HepG2 (cell line): Measurements from ENCODE around the gene AGO4. TPM values are rescaled to one million over a fixed set of nuclear protein-coding genes. Genes with fewer than 3 reads are reported as not detected.
A peak's percentile ranks its signal among the peaks of the same experiment; 100 is the strongest.

ENCODE experiments used
- CBX1 ChIP-seq: IDR thresholded peaks from one replicate; pipeline ENCODE4 v1.6.1; 2016; ENCODE audit warnings: antibody characterized with exemption, low read depth
- FOXA3 ChIP-seq: IDR thresholded peaks from 2 replicates; pipeline ENCODE4 v1.6.1; 2016; ENCODE audit warnings: missing genetic modification reagents, missing compliant biosample characterization
- GTF2F1 ChIP-seq: fragments of 150-350 bp; IDR thresholded peaks from 2 replicates; pipeline ENCODE4 v1.6.1; 2014; ENCODE audit warnings: low read length
- ISX ChIP-seq: sonication (generic); formaldehyde crosslinking; conservative IDR thresholded peaks from 2 replicates; pipeline ENCODE4 v1.5.0; 2020; ENCODE audit warnings: missing genetic modification reagents
- LCORL ChIP-seq, 2 experiments: fragments of 450-650 bp in 1 of 2; sonication (generic) in 1 of 2; formaldehyde crosslinking in 1 of 2; IDR thresholded peaks; 2 replicates each; pipeline versions ENCODE4 v1.5.0 to v1.6.1; 2017 to 2020; ENCODE audit warnings: antibody characterized with exemption in 1 of 2, missing genetic modification reagents in 1 of 2
- ONECUT2 ChIP-seq: sonication (generic); formaldehyde crosslinking; IDR thresholded peaks from 2 replicates; pipeline ENCODE4 v1.4.0; 2020; ENCODE audit warnings: missing genetic modification reagents
- ZFP37 ChIP-seq: sonication (generic); formaldehyde crosslinking; IDR thresholded peaks from 2 replicates; pipeline ENCODE4 v1.4.0; 2020; ENCODE audit warnings: missing genetic modification reagents, borderline replicate concordance
- ZNF160 ChIP-seq: sonication (generic); formaldehyde crosslinking; IDR thresholded peaks from 2 replicates; pipeline ENCODE4 v1.8.0; 2022; ENCODE audit warnings: mild to moderate bottlenecking, inconsistent platforms, missing genetic modification reagents
- ZNF383 ChIP-seq: sonication (generic); formaldehyde crosslinking; IDR thresholded peaks from 2 replicates; pipeline ENCODE4 v1.4.0; 2020; ENCODE audit warnings: missing genetic modification reagents, mild to moderate bottlenecking, borderline replicate concordance
- ZNF713 ChIP-seq: sonication (generic); formaldehyde crosslinking; IDR thresholded peaks from 2 replicates; pipeline ENCODE4 v1.4.0; 2020; ENCODE audit warnings: mild to moderate bottlenecking, missing genetic modification reagents
- polyA plus RNA-seq, 8 experiments: library from polyadenylated mRNA; depleted of rRNA in 3 of 8; stranded (reverse) in 7 of 8; unstranded in 1 of 8; fragments of >200 nt; fragmentation: Illumina TruSeq in 4 of 8; extraction: Trizol in 4 of 8; gene quantifications; 2 replicates each; pipeline versions ENCODE4 v1.2.1 to v1.2.3, GENCODE V29; 2011 to 2016; ENCODE audit warnings: low read depth in 4 of 8, missing spikeins in 1 of 8, mixed read lengths in 1 of 8; ENCODE audit not compliant: insufficient read depth in 1 of 8
- total RNA-seq, 5 experiments: library from RNA; depleted of rRNA; stranded (reverse); fragments of >200 nt; fragmentation: Illumina TruSeq; extraction: Trizol; gene quantifications; 2 replicates each; pipeline ENCODE4 v1.2.3, GENCODE V29; 2016; ENCODE audit warnings: low read depth in 1 of 5
- TF ChIP-seq, protein P1 (sequence below): sonication (generic); formaldehyde crosslinking; IDR thresholded peaks from 2 replicates; pipeline ENCODE4 v1.5.0; 2020; ENCODE audit warnings: missing genetic modification reagents
- TF ChIP-seq, protein P2 (sequence below): sonication (generic); formaldehyde crosslinking; IDR thresholded peaks from 2 replicates; pipeline ENCODE4 v1.5.1; 2020; ENCODE audit warnings: missing genetic modification reagents, mild to moderate bottlenecking, borderline replicate concordance
- TF ChIP-seq, protein P3 (sequence below): sonication (generic); formaldehyde crosslinking; IDR thresholded peaks from 2 replicates; pipeline ENCODE4 v1.4.0; 2020; ENCODE audit warnings: missing genetic modification reagents
- TF ChIP-seq, protein P4 (sequence below): IDR thresholded peaks from 2 replicates; pipeline ENCODE4 v1.6.1; 2016; ENCODE audit warnings: low read depth, control low read depth
- TF ChIP-seq, protein P5 (sequence below): IDR thresholded peaks from 2 replicates; pipeline ENCODE4 v1.6.1; 2016; ENCODE audit warnings: missing genetic modification reagents, missing compliant biosample characterization
- TF ChIP-seq, protein P6 (sequence below): sonication (generic); formaldehyde crosslinking; IDR thresholded peaks from 2 replicates; pipeline ENCODE4 v1.4.0; 2020; ENCODE audit warnings: mild to moderate bottlenecking, missing genetic modification reagents

AGO4 gene
- total and polyA plus RNA-seq, 2 of the 13 experiments (the other 11 are each of a cell fraction or from before 2014, with no cell fraction given), result 6.0 to 13.8 TPM

DNA sequence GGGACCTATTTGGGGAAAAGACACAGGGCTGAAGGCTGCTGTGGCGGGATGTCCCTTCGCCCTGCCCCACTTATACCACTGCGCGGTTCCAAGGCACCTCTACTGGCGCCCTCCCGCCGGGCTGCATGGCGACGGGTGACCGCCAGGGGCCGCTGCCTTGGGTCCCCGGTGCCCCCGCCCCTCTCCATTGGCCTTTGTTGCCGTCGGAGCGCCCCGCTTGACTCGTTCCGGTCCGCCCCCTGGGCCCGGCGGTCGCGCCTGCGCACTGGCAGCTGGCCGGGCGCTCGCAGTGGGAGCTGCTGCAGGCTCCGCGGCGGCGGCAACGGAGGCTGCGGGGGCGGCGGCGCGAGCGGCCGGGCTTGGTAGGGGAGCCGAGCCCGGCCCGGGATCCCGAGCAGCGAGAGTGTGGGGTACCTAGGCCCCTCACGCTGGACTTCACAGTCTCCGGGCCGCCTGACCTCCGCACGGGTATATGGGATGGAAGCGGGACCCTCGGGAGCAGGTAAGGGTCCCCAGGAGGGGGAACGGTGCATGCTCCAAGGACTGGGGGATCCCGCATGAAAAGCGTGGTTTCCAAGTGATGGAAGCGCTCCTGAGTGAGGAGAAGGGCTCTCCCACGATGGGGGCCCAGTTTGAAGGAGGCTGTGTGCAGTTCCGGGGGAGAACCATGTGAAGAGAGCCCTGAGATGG, 75.3 kb downstream of the AGO4 start, which contains the start of gene AGO1 (continued):
- no peak for TF ChIP-seq ZNF383
- TF ChIP-seq, protein P1, sequence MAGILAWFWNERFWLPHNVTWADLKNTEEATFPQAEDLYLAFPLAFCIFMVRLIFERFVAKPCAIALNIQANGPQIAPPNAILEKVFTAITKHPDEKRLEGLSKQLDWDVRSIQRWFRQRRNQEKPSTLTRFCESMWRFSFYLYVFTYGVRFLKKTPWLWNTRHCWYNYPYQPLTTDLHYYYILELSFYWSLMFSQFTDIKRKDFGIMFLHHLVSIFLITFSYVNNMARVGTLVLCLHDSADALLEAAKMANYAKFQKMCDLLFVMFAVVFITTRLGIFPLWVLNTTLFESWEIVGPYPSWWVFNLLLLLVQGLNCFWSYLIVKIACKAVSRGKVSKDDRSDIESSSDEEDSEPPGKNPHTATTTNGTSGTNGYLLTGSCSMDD (CRISPR knock-in tag), result no peak
- TF ChIP-seq, protein P2, sequence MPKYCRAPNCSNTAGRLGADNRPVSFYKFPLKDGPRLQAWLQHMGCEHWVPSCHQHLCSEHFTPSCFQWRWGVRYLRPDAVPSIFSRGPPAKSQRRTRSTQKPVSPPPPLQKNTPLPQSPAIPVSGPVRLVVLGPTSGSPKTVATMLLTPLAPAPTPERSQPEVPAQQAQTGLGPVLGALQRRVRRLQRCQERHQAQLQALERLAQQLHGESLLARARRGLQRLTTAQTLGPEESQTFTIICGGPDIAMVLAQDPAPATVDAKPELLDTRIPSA, result no peak; the same call in 1 of the 2 replicates
- TF ChIP-seq, protein P3, sequence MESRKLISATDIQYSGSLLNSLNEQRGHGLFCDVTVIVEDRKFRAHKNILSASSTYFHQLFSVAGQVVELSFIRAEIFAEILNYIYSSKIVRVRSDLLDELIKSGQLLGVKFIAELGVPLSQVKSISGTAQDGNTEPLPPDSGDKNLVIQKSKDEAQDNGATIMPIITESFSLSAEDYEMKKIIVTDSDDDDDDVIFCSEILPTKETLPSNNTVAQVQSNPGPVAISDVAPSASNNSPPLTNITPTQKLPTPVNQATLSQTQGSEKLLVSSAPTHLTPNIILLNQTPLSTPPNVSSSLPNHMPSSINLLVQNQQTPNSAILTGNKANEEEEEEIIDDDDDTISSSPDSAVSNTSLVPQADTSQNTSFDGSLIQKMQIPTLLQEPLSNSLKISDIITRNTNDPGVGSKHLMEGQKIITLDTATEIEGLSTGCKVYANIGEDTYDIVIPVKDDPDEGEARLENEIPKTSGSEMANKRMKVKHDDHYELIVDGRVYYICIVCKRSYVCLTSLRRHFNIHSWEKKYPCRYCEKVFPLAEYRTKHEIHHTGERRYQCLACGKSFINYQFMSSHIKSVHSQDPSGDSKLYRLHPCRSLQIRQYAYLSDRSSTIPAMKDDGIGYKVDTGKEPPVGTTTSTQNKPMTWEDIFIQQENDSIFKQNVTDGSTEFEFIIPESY, result no peak
- no peak for TF ChIP-seq GTF2F1
- TF ChIP-seq ZNF713, result 0 out of 2 replicates have a peak, but pooled peaks have one; percentile 41
- TF ChIP-seq, protein P4, sequence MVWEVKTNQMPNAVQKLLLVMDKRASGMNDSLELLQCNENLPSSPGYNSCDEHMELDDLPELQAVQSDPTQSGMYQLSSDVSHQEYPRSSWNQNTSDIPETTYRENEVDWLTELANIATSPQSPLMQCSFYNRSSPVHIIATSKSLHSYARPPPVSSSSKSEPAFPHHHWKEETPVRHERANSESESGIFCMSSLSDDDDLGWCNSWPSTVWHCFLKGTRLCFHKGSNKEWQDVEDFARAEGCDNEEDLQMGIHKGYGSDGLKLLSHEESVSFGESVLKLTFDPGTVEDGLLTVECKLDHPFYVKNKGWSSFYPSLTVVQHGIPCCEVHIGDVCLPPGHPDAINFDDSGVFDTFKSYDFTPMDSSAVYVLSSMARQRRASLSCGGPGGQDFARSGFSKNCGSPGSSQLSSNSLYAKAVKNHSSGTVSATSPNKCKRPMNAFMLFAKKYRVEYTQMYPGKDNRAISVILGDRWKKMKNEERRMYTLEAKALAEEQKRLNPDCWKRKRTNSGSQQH (CRISPR knock-in tag), result no peak
- no peak for TF ChIP-seq ONECUT2 (CRISPR knock-in tag)
- no peak for TF ChIP-seq ZFP37
- TF ChIP-seq, protein P5, sequence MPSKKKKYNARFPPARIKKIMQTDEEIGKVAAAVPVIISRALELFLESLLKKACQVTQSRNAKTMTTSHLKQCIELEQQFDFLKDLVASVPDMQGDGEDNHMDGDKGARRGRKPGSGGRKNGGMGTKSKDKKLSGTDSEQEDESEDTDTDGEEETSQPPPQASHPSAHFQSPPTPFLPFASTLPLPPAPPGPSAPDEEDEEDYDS (CRISPR knock-in tag), result no peak
- peak; percentile 37; the same call in 1 of the 2 replicates for TF ChIP-seq FOXA3 (CRISPR knock-in tag)
- TF ChIP-seq ZNF160, result 0 out of 2 replicates have a peak, but pooled peaks have one; percentile 59
- TF ChIP-seq, protein P6, sequence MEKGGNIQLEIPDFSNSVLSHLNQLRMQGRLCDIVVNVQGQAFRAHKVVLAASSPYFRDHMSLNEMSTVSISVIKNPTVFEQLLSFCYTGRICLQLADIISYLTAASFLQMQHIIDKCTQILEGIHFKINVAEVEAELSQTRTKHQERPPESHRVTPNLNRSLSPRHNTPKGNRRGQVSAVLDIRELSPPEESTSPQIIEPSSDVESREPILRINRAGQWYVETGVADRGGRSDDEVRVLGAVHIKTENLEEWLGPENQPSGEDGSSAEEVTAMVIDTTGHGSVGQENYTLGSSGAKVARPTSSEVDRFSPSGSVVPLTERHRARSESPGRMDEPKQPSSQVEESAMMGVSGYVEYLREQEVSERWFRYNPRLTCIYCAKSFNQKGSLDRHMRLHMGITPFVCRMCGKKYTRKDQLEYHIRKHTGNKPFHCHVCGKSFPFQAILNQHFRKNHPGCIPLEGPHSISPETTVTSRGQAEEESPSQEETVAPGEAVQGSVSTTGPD (CRISPR knock-in tag), result no peak
- TF ChIP-seq ISX, result no peak
- no peak for TF ChIP-seq LCORL (IDR thresholded peaks at IDR 0.05)
- peak; percentile 24; the same call in 1 of the 2 replicates for TF ChIP-seq LCORL (CRISPR knock-in tag; IDR thresholded peaks at IDR 0.05)
- TF ChIP-seq CBX1, result no peak
